B cell (primary cell): ENCODE measurements around the gene FNDC10.

Experiments
- CTCF ChIP-seq: fragments of 200-600 bp; IDR thresholded peaks from one replicate; pipeline ENCODE4 v1.8.0; 2022; ENCODE audit warnings: antibody characterized with exemption, mild to moderate bottlenecking
- EZH2 ChIP-seq: IDR thresholded peaks from 2 replicates; pipeline ENCODE4 v1.6.1; 2012; ENCODE audit warnings: borderline replicate concordance, low read depth, mild to moderate bottlenecking, moderate library complexity, low read length; ENCODE audit not compliant: insufficient read depth, poor library complexity, severe bottlenecking

GRCh38 chr1:1629430-1630190, 29.7 kb upstream of the FNDC10 start:
- TF ChIP-seq CTCF (no peak), EZH2 (no peak)
